MV-4-11 (cell line): ENCODE data around the gene TNNI2.

ENCODE experiments used
- DNase-seq: peaks from one replicate; lab custom pipeline; 2025; lab: John Stamatoyannopoulos, UW

Gene TNNI2

GRCh38 chr11:1821562-1821961, 17.2 kb upstream of the TNNI2 start:
- no peak for DNase-seq

GRCh38 chr11:1822648-1823375, 16.0 kb upstream of the TNNI2 start:
- DNase-seq, result no peak

- no peak for DNase-seq
Measured at GRCh38 chr11:1823376-1824220, 15.2 kb upstream of the TNNI2 start.

- no peak for DNase-seq
Measured at GRCh38 chr11:1824221-1825038, 14.4 kb upstream of the TNNI2 start.

GRCh38 chr11:1825039-1825740, 13.6 kb upstream of the TNNI2 start:
- peak; percentile 57 for DNase-seq

- no peak for DNase-seq
Measured at GRCh38 chr11:1825785-1826451, 12.9 kb upstream of the TNNI2 start.

- no peak for DNase-seq
Measured at GRCh38 chr11:1826552-1827094, 12.2 kb upstream of the TNNI2 start.

GRCh38 chr11:1827095-1827813, 11.5 kb upstream of the TNNI2 start:
- no peak for DNase-seq

GRCh38 chr11:1827931-1828330, 10.8 kb upstream of the TNNI2 start:
- DNase-seq, result no peak

GRCh38 chr11:1828542-1828941, 10.2 kb upstream of the TNNI2 start:
- no peak for DNase-seq

GRCh38 chr11:1829039-1829820, 9.6 kb upstream of the TNNI2 start:
- DNase-seq, result no peak

- no peak for DNase-seq
Measured at GRCh38 chr11:1830004-1830321, 8.8 kb upstream of the TNNI2 start.

- no peak for DNase-seq
Measured at GRCh38 chr11:1830322-1831223, 8.2 kb upstream of the TNNI2 start.

- no peak for DNase-seq
Measured at GRCh38 chr11:1831338-1832210, 7.2 kb upstream of the TNNI2 start.

- DNase-seq, result no peak
Measured at GRCh38 chr11:1832211-1832919, 6.4 kb upstream of the TNNI2 start.

- DNase-seq, result peak; percentile 13
Measured at GRCh38 chr11:1832920-1833295, 5.9 kb upstream of the TNNI2 start.

GRCh38 chr11:1834062-1834610, 4.6 kb upstream of the TNNI2 start:
- no peak for DNase-seq
